HEK293 (cell line): ENCODE data around the gene PRKCA.

Source experiments
- CTCF ChIP-seq: fragments of 450-650 bp; formaldehyde crosslinking; IDR thresholded peaks from 2 replicates; pipeline ENCODE4 v1.5.1; 2016; ENCODE audit warnings: missing biosample characterization, missing genetic modification characterization
- KLF9 ChIP-seq: fragments of 450-650 bp; formaldehyde crosslinking; IDR thresholded peaks from 2 replicates; pipeline ENCODE4 v1.5.1; 2016; ENCODE audit warnings: missing biosample characterization, missing genetic modification characterization, low read depth
- OSR2 ChIP-seq: fragments of 450-650 bp; formaldehyde crosslinking; IDR thresholded peaks from 2 replicates; pipeline ENCODE4 v1.5.1; 2016; ENCODE audit warnings: missing biosample characterization, missing genetic modification characterization
- OVOL3 ChIP-seq: fragments of 450-650 bp; formaldehyde crosslinking; IDR thresholded peaks from 2 replicates; pipeline ENCODE4 v1.5.1; 2016; ENCODE audit warnings: missing biosample characterization, missing genetic modification characterization
- SCRT2 ChIP-seq: fragments of 450-650 bp; formaldehyde crosslinking; IDR thresholded peaks from 2 replicates; pipeline ENCODE4 v1.5.1; 2016; ENCODE audit warnings: missing biosample characterization, missing genetic modification characterization
- SP3 ChIP-seq: fragments of 450-650 bp; formaldehyde crosslinking; IDR thresholded peaks from 2 replicates; pipeline ENCODE4 v1.5.1; 2016; ENCODE audit warnings: missing biosample characterization, missing genetic modification characterization
- TCF7L2 ChIP-seq: IDR thresholded peaks from 2 replicates; pipeline ENCODE4 v1.6.1; 2011; ENCODE audit warnings: low read depth, mild to moderate bottlenecking, inconsistent platforms, low read length, moderate library complexity, borderline replicate concordance
- ZBTB10 ChIP-seq: fragments of 450-650 bp; formaldehyde crosslinking; IDR thresholded peaks from 2 replicates; pipeline ENCODE4 v1.5.1; 2016; ENCODE audit warnings: missing biosample characterization, missing genetic modification characterization
- ZBTB11 ChIP-seq: fragments of 450-650 bp; formaldehyde crosslinking; conservative IDR thresholded peaks from 2 replicates; pipeline ENCODE4 v1.5.1; 2016; ENCODE audit warnings: low read depth, missing biosample characterization, missing genetic modification characterization
- ZFP69B ChIP-seq: fragments of 450-650 bp; formaldehyde crosslinking; IDR thresholded peaks from 2 replicates; pipeline ENCODE4 v1.5.1; 2016; ENCODE audit warnings: missing biosample characterization, missing genetic modification characterization
- ZIC2 ChIP-seq: fragments of 450-650 bp; formaldehyde crosslinking; IDR thresholded peaks from 2 replicates; pipeline ENCODE4 v1.5.1; 2016; ENCODE audit warnings: missing biosample characterization, missing genetic modification characterization
- ZNF132 ChIP-seq: fragments of 450-650 bp; formaldehyde crosslinking; IDR thresholded peaks from 2 replicates; pipeline ENCODE4 v1.5.1; 2017; ENCODE audit warnings: missing biosample characterization, missing genetic modification characterization, borderline replicate concordance
- ZNF133 ChIP-seq: fragments of 450-650 bp; formaldehyde crosslinking; IDR thresholded peaks from 2 replicates; pipeline ENCODE4 v1.5.1; 2016; ENCODE audit warnings: missing biosample characterization, missing genetic modification characterization
- ZNF18 ChIP-seq: fragments of 450-650 bp; formaldehyde crosslinking; IDR thresholded peaks from 2 replicates; pipeline ENCODE4 v1.5.1; 2016; ENCODE audit warnings: missing biosample characterization, missing genetic modification characterization
- ZNF19 ChIP-seq: fragments of 450-650 bp; formaldehyde crosslinking; IDR thresholded peaks from 2 replicates; pipeline ENCODE4; 2016; ENCODE audit warnings: missing biosample characterization, missing genetic modification characterization, low read depth
- ZNF211 ChIP-seq: fragments of 450-650 bp; formaldehyde crosslinking; IDR thresholded peaks from 2 replicates; pipeline ENCODE4 v1.5.1; 2016; ENCODE audit warnings: low read depth, missing biosample characterization, missing genetic modification characterization
- ZNF223 ChIP-seq: fragments of 450-650 bp; formaldehyde crosslinking; IDR thresholded peaks from 2 replicates; pipeline ENCODE4 v1.5.1; 2016; ENCODE audit warnings: missing biosample characterization, missing genetic modification characterization
- ZNF335 ChIP-seq: fragments of 450-650 bp; formaldehyde crosslinking; conservative IDR thresholded peaks from 2 replicates; pipeline ENCODE4 v1.5.1; 2016; ENCODE audit warnings: missing biosample characterization, missing genetic modification characterization
- ZNF341 ChIP-seq: fragments of 450-650 bp; formaldehyde crosslinking; IDR thresholded peaks from 2 replicates; pipeline ENCODE4; 2016; ENCODE audit warnings: low read depth, missing biosample characterization, missing genetic modification characterization
- ZNF37A ChIP-seq: fragments of 450-650 bp; IDR thresholded peaks from 2 replicates; pipeline ENCODE4 v1.5.1; 2018; ENCODE audit warnings: missing biosample characterization, missing genetic modification characterization
- ZNF692 ChIP-seq: fragments of 450-650 bp; formaldehyde crosslinking; IDR thresholded peaks from 2 replicates; pipeline ENCODE4 v1.5.1; 2016; ENCODE audit warnings: missing biosample characterization, missing genetic modification characterization
- ZNF776 ChIP-seq: fragments of 450-650 bp; formaldehyde crosslinking; IDR thresholded peaks from 2 replicates; pipeline ENCODE4 v1.5.0; 2017; ENCODE audit warnings: missing biosample characterization, missing genetic modification characterization, borderline replicate concordance
- ZSCAN18 ChIP-seq: fragments of 450-650 bp; formaldehyde crosslinking; IDR thresholded peaks from 2 replicates; pipeline ENCODE4 v1.5.1; 2016; ENCODE audit warnings: missing biosample characterization, missing genetic modification characterization
- ZSCAN5A ChIP-seq: fragments of 450-650 bp; formaldehyde crosslinking; IDR thresholded peaks from 2 replicates; pipeline ENCODE4 v1.5.1; 2016; ENCODE audit warnings: missing biosample characterization, missing genetic modification characterization

The PRKCA gene

GRCh38 chr17:66508896-66509844 lies 206.8 kb downstream of the PRKCA start (continued):
- TF ChIP-seq TCF7L2 (no peak), ZNF37A (tag by site-specific recombination) (no peak), ZNF132 (tag by site-specific recombination) (no peak), ZNF692 (tag by site-specific recombination) (peak; percentile 76), ZNF19 (tag by site-specific recombination) (peak; percentile 84), ZNF223 (0 out of 2 replicates have a peak, but pooled peaks have one; percentile 48), ZNF18 (tag by site-specific recombination) (peak; percentile 80), ZFP69B (tag by site-specific recombination) (peak; percentile 77), ZBTB11 (0 out of 2 replicates have a peak, but pooled peaks have one; percentile 32), ZNF133 (tag by site-specific recombination) (0 out of 2 replicates have a peak, but pooled peaks have one; percentile 55), SCRT2 (tag by site-specific recombination) (peak; percentile 52), ZSCAN5A (tag by site-specific recombination) (0 out of 2 replicates have a peak, but pooled peaks have one; percentile 17), ZBTB10 (tag by site-specific recombination) (peak; percentile 81), ZNF776 (tag by site-specific recombination) (no peak), ZNF211 (no peak), ZNF341 (peak; percentile 82), CTCF (tag by site-specific recombination) (peak; percentile 19; the same call in 1 of the 2 replicates), ZSCAN18 (peak; percentile 86; the same call in 1 of the 2 replicates), SP3 (tag by site-specific recombination) (peak; percentile 27; the same call in 1 of the 2 replicates), KLF9 (tag by site-specific recombination) (no peak), OSR2 (tag by site-specific recombination) (peak; percentile 82), OVOL3 (tag by site-specific recombination) (0 out of 2 replicates have a peak, but pooled peaks have one; percentile 10), ZNF335 (tag by site-specific recombination) (peak; percentile 72), ZIC2 (peak; percentile 83)
